ENCODE results near the gene CCZ1B. TPM values are rescaled to one million over a fixed set of nuclear protein-coding genes. Genes with fewer than 3 reads are reported as not detected.
"Not testable (repeated sequence)": the region's sequence is repeated elsewhere in the genome, so short reads cannot be mapped to it uniquely, and the experiment has no call there.

The CCZ1B gene
- total RNA-seq (10 to 100 TPM; 22.2 to 23.8 TPM), polyA plus RNA-seq (1 to 10 TPM; 9.6 to 9.9 TPM)

DNA sequence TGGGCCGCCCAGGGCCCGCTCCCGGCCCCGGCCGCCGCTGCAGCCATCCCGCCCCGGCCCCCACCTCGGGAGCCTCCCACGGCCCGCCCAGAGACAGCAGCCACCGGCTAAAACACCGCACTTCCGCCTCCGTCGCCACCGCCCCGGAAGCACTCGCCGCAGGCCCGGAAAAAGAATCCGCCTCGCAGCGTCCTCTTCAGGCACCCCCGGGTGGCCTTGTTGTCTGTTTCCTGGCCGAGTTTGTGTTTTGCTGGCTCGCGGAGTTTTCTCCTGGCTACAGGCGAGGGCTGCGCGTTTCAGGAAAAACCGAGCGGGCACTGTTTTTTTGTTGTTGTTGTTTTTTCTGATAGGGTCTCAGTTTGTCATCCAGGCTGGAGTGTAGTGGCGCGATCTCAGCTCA, at the start of gene CCZ1B:
Gene CCZ1B, minus strand, starts transcription at position 125 of the 400 bp plus-strand sequence. Its CDS starts 78 bp downstream, at position 47.
- peak; percentile 84 for DNase-seq (ENCODE audit: low spot score)
- Histone ChIP-seq H3K4me3 (ENCODE audit: low read depth in 1 of 3, low read length in 3 of 3) (peak within 1 kb of the TSS; percentile 41 to 64 (median 54)), H3K27ac (ENCODE audit: low read depth in 1 of 2, low read length in 2 of 2) (peak within 1 kb of the TSS in 1 of 2 donors; percentile 12)
- peak; percentile 70 to 88 for TF ChIP-seq GABPA (IDR thresholded peaks at IDR 0.05 in 1 of 2, conservative IDR thresholded peaks at IDR 0.05 in 1 of 2)
- not testable (repeated sequence) for H3K9ac ChIP-seq (ENCODE audit: low read depth in 1 of 2, low read length in 2 of 2); H3K4me1 ChIP-seq (ENCODE audit: control insufficient read depth in 4 of 4, insufficient read depth in 4 of 4, low read length in 3 of 4); H3K36me3 ChIP-seq (ENCODE audit: control insufficient read depth in 4 of 4, insufficient read depth in 3 of 4, low read depth in 1 of 4, low read length in 3 of 4); H3K9me3 ChIP-seq (ENCODE audit: control insufficient read depth in 4 of 4, low read length in 3 of 4); H3K27me3 ChIP-seq (ENCODE audit: control insufficient read depth in 4 of 4, insufficient read depth in 4 of 4, low read length in 3 of 4)
- WGBS: 3% methylated on average over 24 of the region's 35 CpGs

- not testable (repeated sequence) for DNase-seq (ENCODE audit: low spot score); H3K4me1 ChIP-seq (ENCODE audit: control insufficient read depth in 4 of 4, insufficient read depth in 4 of 4, low read length in 3 of 4); H3K9me3 ChIP-seq (ENCODE audit: control insufficient read depth in 4 of 4, low read length in 3 of 4); H3K4me3 ChIP-seq (ENCODE audit: low read depth in 1 of 3, low read length in 3 of 3); H3K27ac ChIP-seq (ENCODE audit: low read depth in 1 of 2, low read length in 2 of 2); H3K36me3 ChIP-seq (ENCODE audit: control insufficient read depth in 4 of 4, insufficient read depth in 3 of 4, low read depth in 1 of 4, low read length in 3 of 4); H3K27me3 ChIP-seq (ENCODE audit: control insufficient read depth in 4 of 4, insufficient read depth in 4 of 4, low read length in 3 of 4); H3K9ac ChIP-seq (ENCODE audit: low read depth in 1 of 2, low read length in 2 of 2)
- 94% methylated on average over 15 of the region's 15 CpGs for WGBS
Observed at GRCh38 chr7:6875022-6875421, 48.9 kb upstream of the CCZ1B start.

DNA sequence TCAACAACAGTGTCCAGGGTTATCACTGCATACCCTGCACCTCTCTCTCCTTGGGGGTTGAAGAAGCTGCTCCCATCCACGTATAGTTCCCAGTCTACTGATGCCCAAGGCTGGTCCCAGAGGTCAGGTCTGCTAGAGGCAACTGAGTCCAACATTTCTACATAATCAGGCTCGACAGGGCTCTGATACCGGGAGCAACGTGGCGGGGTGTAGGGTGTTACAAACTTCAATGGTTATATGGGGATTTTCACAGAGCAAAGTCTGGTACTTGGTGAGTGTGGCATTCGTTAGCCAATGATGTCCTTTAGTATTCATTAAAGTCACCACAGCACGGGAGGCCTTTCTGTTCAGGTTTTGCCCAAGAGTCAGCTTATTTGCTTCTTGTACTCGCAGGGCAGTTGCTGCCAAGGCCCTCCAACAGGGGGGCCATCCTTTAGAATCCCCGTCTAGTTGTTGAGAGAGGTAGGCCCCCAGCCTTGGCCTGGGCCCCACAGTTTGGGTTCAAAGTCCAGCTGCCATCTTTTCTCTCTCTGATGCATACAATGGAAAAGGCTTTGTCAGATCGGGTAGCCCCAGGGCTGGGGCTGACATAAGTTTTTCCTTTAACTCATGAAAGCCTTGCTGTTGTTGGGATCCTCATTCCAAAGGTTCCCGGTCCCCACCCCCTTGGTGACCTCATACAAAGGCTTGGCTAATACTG, 46.3 kb upstream of the CCZ1B start:
- H3K9ac ChIP-seq (ENCODE audit: low read depth in 1 of 2, low read length in 2 of 2); H3K9me3 ChIP-seq (ENCODE audit: control insufficient read depth in 4 of 4, low read length in 3 of 4); DNase-seq (ENCODE audit: low spot score); H3K27ac ChIP-seq (ENCODE audit: low read depth in 1 of 2, low read length in 2 of 2); H3K4me1 ChIP-seq (ENCODE audit: control insufficient read depth in 4 of 4, insufficient read depth in 4 of 4, low read length in 3 of 4); H3K4me3 ChIP-seq (ENCODE audit: low read depth in 1 of 3, low read length in 3 of 3); H3K36me3 ChIP-seq (ENCODE audit: control insufficient read depth in 4 of 4, insufficient read depth in 3 of 4, low read depth in 1 of 4, low read length in 3 of 4); H3K27me3 ChIP-seq (ENCODE audit: control insufficient read depth in 4 of 4, insufficient read depth in 4 of 4, low read length in 3 of 4): not testable (repeated sequence)
- WGBS: 72% methylated on average over 11 of the region's 11 CpGs

DNA sequence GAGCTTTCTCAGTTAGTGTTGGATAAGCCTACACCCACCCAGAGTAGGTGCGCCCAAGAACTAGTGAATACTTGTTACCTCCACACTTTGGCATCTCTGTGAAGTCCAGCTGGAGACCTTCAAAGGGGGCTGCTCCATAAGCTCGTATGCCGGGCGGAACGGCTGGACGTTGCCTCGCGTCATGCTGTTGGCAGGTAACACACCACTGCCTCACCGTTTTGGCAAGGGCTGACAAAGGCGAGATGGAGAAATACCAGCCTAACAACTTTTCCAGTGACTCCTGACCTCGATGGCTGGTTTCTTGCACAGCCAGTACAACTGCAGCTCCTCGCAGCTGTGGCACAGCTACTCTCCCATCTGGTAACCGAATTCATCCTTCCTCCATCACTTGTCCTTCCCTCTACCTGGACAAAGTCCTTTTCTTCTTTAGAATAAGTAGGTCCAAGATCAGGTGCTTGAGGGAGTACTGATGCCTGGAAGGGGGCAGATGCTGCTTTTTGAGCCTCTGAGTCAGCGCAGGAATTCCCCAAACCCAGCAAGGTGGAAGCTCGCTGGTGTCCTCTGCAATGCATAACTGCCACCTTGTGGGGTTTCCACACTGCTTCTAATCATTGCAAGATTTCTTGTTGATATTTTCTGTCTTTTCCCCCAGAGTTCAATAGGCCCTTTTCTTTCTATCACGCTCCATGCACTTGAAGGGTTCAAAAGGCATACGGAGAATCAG, 45.5 kb upstream of the CCZ1B start:
- not testable (repeated sequence) for H3K27ac ChIP-seq (ENCODE audit: low read depth in 1 of 2, low read length in 2 of 2); DNase-seq (ENCODE audit: low spot score); H3K4me3 ChIP-seq (ENCODE audit: low read depth in 1 of 3, low read length in 3 of 3); H3K9ac ChIP-seq (ENCODE audit: low read depth in 1 of 2, low read length in 2 of 2); H3K9me3 ChIP-seq (ENCODE audit: control insufficient read depth in 4 of 4, low read length in 3 of 4); H3K27me3 ChIP-seq (ENCODE audit: control insufficient read depth in 4 of 4, insufficient read depth in 4 of 4, low read length in 3 of 4); H3K4me1 ChIP-seq (ENCODE audit: control insufficient read depth in 4 of 4, insufficient read depth in 4 of 4, low read length in 3 of 4); H3K36me3 ChIP-seq (ENCODE audit: control insufficient read depth in 4 of 4, insufficient read depth in 3 of 4, low read depth in 1 of 4, low read length in 3 of 4)
- 71% methylated on average over 17 of the region's 17 CpGs for WGBS

DNA sequence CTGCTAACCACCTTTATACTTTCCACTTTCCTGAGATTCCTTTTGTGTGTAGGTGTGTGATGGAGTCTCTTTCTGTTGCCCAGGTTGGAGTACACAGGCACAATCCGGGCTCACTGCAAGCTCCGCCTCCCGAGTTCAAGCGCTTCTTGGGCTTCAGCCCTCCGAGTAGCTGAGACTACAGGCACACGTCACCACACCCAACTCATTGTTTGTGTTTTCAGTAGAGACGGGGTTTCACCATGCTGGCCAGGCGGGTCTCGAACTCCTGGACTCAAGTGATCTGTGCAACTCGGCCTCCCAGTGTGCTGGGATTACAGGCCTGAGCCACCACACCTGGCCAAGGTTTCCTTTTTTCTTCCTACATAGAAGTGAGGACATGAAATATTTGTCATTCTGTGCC, 38.7 kb upstream of the CCZ1B start:
- not testable (repeated sequence) for H3K4me1 ChIP-seq (ENCODE audit: control insufficient read depth in 4 of 4, insufficient read depth in 4 of 4, low read length in 3 of 4); H3K9ac ChIP-seq (ENCODE audit: low read depth in 1 of 2, low read length in 2 of 2); DNase-seq (ENCODE audit: low spot score); H3K27ac ChIP-seq (ENCODE audit: low read depth in 1 of 2, low read length in 2 of 2); H3K36me3 ChIP-seq (ENCODE audit: control insufficient read depth in 4 of 4, insufficient read depth in 3 of 4, low read depth in 1 of 4, low read length in 3 of 4); H3K9me3 ChIP-seq (ENCODE audit: control insufficient read depth in 4 of 4, low read length in 3 of 4); H3K4me3 ChIP-seq (ENCODE audit: low read depth in 1 of 3, low read length in 3 of 3); H3K27me3 ChIP-seq (ENCODE audit: control insufficient read depth in 4 of 4, insufficient read depth in 4 of 4, low read length in 3 of 4)
- WGBS: 69% methylated on average over 10 of the region's 10 CpGs

- not testable (repeated sequence) for H3K36me3 ChIP-seq (ENCODE audit: control insufficient read depth in 4 of 4, insufficient read depth in 3 of 4, low read depth in 1 of 4, low read length in 3 of 4); H3K4me1 ChIP-seq (ENCODE audit: control insufficient read depth in 4 of 4, insufficient read depth in 4 of 4, low read length in 3 of 4); H3K9ac ChIP-seq (ENCODE audit: low read depth in 1 of 2, low read length in 2 of 2); H3K9me3 ChIP-seq (ENCODE audit: control insufficient read depth in 4 of 4, low read length in 3 of 4); H3K27ac ChIP-seq (ENCODE audit: low read depth in 1 of 2, low read length in 2 of 2); H3K4me3 ChIP-seq (ENCODE audit: low read depth in 1 of 3, low read length in 3 of 3); DNase-seq (ENCODE audit: low spot score); H3K27me3 ChIP-seq (ENCODE audit: control insufficient read depth in 4 of 4, insufficient read depth in 4 of 4, low read length in 3 of 4)
- 80% methylated on average over 12 of the region's 12 CpGs for WGBS
Observed at GRCh38 chr7:6864188-6864587, 38.1 kb upstream of the CCZ1B start.

DNA sequence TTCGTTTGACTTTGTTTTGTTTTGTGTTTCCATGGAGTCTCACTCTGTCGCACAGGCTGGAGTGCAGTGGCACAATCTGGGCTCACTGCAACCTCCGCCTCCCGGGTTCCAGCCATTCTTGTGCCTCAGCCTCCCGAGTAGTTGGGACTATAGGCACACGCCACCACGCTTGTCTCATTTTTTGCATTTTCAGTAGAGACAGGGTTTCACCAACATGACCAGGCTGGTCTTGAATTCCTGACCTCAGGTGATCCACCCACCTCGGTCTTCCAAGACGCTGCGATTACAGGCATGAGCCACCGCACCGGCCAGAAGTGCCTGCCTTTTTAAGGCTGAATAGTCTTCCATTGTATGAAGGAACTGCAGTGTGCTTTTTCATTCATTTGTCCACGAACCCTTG, 36.8 kb upstream of the CCZ1B start:
- H3K27me3 ChIP-seq (ENCODE audit: control insufficient read depth in 4 of 4, insufficient read depth in 4 of 4, low read length in 3 of 4); H3K4me3 ChIP-seq (ENCODE audit: low read depth in 1 of 3, low read length in 3 of 3); DNase-seq (ENCODE audit: low spot score); H3K4me1 ChIP-seq (ENCODE audit: control insufficient read depth in 4 of 4, insufficient read depth in 4 of 4, low read length in 3 of 4); H3K36me3 ChIP-seq (ENCODE audit: control insufficient read depth in 4 of 4, insufficient read depth in 3 of 4, low read depth in 1 of 4, low read length in 3 of 4); H3K9ac ChIP-seq (ENCODE audit: low read depth in 1 of 2, low read length in 2 of 2); H3K27ac ChIP-seq (ENCODE audit: low read depth in 1 of 2, low read length in 2 of 2); H3K9me3 ChIP-seq (ENCODE audit: control insufficient read depth in 4 of 4, low read length in 3 of 4): not testable (repeated sequence)
- WGBS: 84% methylated on average over 13 of the region's 13 CpGs

Measured in liver (tissue), 9 donors.